GM12873 (cell line): ENCODE measurements around the gene GNAO1.

Experiments
- CTCF ChIP-seq: IDR thresholded peaks from 2 replicates; pipeline ENCODE4 v1.5.1; 2012; ENCODE audit warnings: low read depth, mild to moderate bottlenecking, moderate library complexity, low read length, control low read depth; ENCODE audit not compliant: insufficient read depth; ENCODE audit errors: missing control alignments

Gene GNAO1

DNA sequence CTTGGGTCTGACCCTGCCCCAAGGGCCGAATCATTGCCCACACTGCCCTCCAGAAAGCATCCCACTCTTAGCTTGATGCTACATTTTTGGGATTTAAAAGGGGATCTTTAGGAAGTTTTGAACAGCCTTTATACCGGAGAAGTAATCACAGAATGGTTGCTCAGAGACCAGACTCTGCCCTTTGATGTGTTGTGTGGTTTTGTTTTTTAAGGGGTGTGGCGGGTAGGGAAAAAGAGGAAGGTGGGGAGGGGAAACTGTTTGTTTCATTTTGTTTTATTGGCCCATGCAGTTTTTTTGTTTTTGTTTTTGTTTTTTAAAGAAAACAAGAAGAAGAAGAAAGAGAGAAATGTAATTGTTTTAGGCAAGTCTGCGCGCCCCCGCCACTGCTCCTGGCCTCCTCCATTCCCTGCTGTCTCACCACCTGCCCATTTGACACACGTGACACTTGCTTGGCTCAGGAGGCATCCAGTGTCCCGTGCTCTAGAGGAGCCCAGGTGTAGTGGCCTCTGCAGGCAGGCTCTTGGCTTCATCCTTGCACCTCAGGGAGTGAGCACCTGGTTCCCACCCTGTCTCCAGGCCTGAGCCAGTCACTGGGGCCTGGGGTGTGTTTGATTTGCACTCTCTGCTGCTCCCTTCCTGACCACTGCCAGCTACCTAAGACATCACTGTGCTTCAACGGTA, 35.7 kb downstream of the GNAO1 start:
- no peak for TF ChIP-seq CTCF

GRCh38 chr16:56227936-56228335, 36.6 kb downstream of the GNAO1 start:
- TF ChIP-seq CTCF = no peak

- TF ChIP-seq CTCF = no peak
Observed at GRCh38 chr16:56228476-56228875, 37.2 kb downstream of the GNAO1 start.

DNA sequence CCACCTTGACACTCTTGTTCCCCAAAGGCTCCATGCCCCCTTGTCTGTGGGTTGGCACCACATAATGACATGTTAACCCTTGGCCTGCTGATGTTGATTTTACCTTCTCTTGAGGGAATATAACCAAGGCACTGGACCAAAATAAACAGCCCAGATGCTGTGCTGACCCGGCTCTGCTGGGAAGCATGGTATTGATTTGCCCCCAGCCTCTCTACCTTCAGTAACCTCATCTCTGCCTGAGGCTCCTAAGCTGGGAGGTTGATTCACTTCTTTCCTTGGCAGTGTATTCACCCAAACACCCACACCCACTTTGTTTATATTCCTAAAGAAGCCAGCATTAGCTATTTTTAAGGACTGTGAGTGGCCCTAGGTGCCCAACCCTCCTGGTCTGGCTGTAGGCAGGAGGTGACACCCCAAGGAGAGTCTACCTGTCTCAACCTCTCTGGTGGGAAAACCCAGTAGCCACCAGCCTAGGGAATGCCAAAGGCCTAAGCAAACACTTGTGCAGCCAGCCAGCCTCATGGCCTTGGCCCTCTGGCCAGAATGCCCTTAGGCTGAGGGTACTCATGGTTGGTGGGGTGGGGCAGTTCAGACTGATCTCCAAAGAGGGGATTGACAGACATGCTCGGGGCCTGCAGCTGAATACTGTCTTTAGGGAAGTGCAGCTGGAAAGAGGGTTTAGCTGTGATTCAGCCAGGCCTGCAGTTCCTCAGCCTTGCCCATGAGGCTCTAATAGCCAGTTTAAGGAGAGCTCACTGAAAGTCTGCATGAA, 42.7 kb downstream of the GNAO1 start:
- no peak for TF ChIP-seq CTCF

- no peak for TF ChIP-seq CTCF
Observed at GRCh38 chr16:56234737-56235136, 43.4 kb downstream of the GNAO1 start.

- no peak for TF ChIP-seq CTCF
Observed at GRCh38 chr16:56237451-56237930, 46.2 kb downstream of the GNAO1 start.

- no peak for TF ChIP-seq CTCF
Observed at GRCh38 chr16:56238188-56238587, 46.9 kb downstream of the GNAO1 start.
